ENCODE data around the gene RUBCNL. TPM values are rescaled to one million over a fixed set of nuclear protein-coding genes. Genes with fewer than 3 reads are reported as not detected.

The RUBCNL gene
- total and polyA plus RNA-seq, 9 of the 15 experiments (the other 6 are each of a cell fraction or from before 2014, with no cell fraction given): 0.04 to 0.35 (median 0.12) TPM; not detected in 3

DNA sequence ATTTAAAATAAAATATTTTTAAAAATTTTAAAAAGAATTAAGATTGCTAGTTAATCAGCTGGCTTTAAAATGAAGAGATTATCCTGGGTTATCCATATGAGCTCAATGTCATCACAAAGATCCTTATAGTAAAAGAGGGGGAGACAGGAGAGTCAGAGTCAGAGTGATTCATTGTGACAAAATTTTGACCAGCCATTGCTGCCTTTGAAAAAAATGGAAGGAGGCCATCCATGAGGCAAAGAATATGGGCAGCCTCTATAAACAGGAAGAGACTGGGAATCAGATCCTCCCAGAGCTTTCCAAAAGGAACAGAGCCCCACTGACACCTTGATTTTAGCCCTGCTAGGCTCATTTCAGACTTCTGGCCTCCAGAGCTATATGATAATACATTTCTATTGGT lies 9.3 kb upstream of the RUBCNL start:
- Histone ChIP-seq H3K4me3 (no peak overlapping the region), H3K4me2 (ENCODE audit: insufficient read depth, low read length) (no peak overlapping the region), H3K9me3 (replicated peaks; ENCODE audit: control insufficient read depth, insufficient read depth, low read depth, low read length) (no peaks in the 10 kb centered on the region), H3K27ac (ENCODE audit: extremely low read depth, low read depth, low read length) (no peak overlapping the region), H2AFZ (ENCODE audit: low read depth, low read length) (no peak overlapping the region), H3K79me2 (ENCODE audit: control insufficient read depth, insufficient read depth, low read length) (no peaks in the 10 kb centered on the region), H3K27me3 (ENCODE audit: control insufficient read depth in 2 of 2, insufficient read depth in 2 of 2, low read length in 2 of 2) (peaks cover 0 to 8% of the 10 kb centered on the region in 2 experiments; a peak in 2 of 5 replicates), H3K9ac (ENCODE audit: insufficient read depth in 1 of 2, low read depth in 2 of 2, low read length in 2 of 2) (no peak overlapping the region), H3K9me1 (ENCODE audit: control insufficient read depth, insufficient read depth, low read length) (no peaks in the 10 kb centered on the region), H4K20me1 (replicated peaks; ENCODE audit: control insufficient read depth, insufficient read depth, low read length) (no peaks in the 10 kb centered on the region), H3K36me3 (ENCODE audit: control insufficient read depth, insufficient read depth, low read length) (no peaks in the 10 kb centered on the region), H3K4me1 (replicated peaks in 1 of 2; ENCODE audit: control insufficient read depth in 2 of 2, insufficient read depth in 2 of 2, low read length in 2 of 2) (no peaks in the 10 kb centered on the region)
- DNase-seq (ENCODE audit: extremely low read depth in 1 of 4, low spot score in 3 of 4): no peak
- ChIA-PET CTCF (ENCODE audit: low intra/inter-chr PET ratio) (no interaction called here), POLR2A (interaction anchor here (0.6 kb wide), 1 partner anchor 967 kb away, joined by 3 read pairs; no protein-coding TSS in a partner anchor)
- ATAC-seq: no peak
- FAIRE-seq: no peak
- in situ Hi-C loops (cut with MboI) (no loop called here), intact Hi-C loops (cut with micrococcal nuclease) (no loop called here)
- no peak for TF ChIP-seq BACH1 (tag; IDR thresholded peaks at IDR 0.05)
- TF ChIP-seq ZNF239 (CRISPR knock-in tag; IDR thresholded peaks at IDR 0.05): no peak
- no peak for TF ChIP-seq ZNF143 (CRISPR knock-in tag; IDR thresholded peaks at IDR 0.05)
- no peak for TF ChIP-seq FOXA3 (CRISPR knock-in tag; conservative IDR thresholded peaks at IDR 0.05 in 1 of 2, IDR thresholded peaks at IDR 0.05 in 1 of 2)
- no peak for TF ChIP-seq FOXK2 (conservative IDR thresholded peaks at IDR 0.05 in 1 of 2, IDR thresholded peaks at IDR 0.05 in 1 of 2; ENCODE audit: low read depth in 2 of 2)
- TF ChIP-seq ZNF184 (CRISPR knock-in tag; IDR thresholded peaks at IDR 0.05): no peak
- no peak for TF ChIP-seq ZEB2 (IDR thresholded peaks at IDR 0.05)
- TF ChIP-seq, protein P1, sequence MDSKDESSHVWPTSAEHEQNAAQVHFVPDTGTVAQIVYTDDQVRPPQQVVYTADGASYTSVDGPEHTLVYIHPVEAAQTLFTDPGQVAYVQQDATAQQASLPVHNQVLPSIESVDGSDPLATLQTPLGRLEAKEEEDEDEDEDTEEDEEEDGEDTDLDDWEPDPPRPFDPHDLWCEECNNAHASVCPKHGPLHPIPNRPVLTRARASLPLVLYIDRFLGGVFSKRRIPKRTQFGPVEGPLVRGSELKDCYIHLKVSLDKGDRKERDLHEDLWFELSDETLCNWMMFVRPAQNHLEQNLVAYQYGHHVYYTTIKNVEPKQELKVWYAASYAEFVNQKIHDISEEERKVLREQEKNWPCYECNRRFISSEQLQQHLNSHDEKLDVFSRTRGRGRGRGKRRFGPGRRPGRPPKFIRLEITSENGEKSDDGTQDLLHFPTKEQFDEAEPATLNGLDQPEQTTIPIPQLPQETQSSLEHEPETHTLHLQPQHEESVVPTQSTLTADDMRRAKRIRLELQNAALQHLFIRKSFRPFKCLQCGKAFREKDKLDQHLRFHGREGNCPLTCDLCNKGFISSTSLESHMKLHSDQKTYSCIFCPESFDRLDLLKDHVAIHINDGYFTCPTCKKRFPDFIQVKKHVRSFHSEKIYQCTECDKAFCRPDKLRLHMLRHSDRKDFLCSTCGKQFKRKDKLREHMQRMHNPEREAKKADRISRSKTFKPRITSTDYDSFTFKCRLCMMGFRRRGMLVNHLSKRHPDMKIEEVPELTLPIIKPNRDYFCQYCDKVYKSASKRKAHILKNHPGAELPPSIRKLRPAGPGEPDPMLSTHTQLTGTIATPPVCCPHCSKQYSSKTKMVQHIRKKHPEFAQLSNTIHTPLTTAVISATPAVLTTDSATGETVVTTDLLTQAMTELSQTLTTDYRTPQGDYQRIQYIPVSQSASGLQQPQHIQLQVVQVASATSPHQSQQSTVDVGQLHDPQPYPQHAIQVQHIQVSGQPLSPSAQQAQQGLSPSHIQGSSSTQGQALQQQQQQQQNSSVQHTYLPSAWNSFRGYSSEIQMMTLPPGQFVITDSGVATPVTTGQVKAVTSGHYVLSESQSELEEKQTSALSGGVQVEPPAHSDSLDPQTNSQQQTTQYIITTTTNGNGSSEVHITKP (IDR thresholded peaks at IDR 0.05; ENCODE audit: partially characterized antibody): no peak
- TF ChIP-seq, protein P2, sequence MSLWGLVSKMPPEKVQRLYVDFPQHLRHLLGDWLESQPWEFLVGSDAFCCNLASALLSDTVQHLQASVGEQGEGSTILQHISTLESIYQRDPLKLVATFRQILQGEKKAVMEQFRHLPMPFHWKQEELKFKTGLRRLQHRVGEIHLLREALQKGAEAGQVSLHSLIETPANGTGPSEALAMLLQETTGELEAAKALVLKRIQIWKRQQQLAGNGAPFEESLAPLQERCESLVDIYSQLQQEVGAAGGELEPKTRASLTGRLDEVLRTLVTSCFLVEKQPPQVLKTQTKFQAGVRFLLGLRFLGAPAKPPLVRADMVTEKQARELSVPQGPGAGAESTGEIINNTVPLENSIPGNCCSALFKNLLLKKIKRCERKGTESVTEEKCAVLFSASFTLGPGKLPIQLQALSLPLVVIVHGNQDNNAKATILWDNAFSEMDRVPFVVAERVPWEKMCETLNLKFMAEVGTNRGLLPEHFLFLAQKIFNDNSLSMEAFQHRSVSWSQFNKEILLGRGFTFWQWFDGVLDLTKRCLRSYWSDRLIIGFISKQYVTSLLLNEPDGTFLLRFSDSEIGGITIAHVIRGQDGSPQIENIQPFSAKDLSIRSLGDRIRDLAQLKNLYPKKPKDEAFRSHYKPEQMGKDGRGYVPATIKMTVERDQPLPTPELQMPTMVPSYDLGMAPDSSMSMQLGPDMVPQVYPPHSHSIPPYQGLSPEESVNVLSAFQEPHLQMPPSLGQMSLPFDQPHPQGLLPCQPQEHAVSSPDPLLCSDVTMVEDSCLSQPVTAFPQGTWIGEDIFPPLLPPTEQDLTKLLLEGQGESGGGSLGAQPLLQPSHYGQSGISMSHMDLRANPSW (CRISPR knock-in tag; IDR thresholded peaks at IDR 0.05): no peak
- no peak for TF ChIP-seq CC2D1A (IDR thresholded peaks at IDR 0.05)
- TF ChIP-seq ZBTB8A (IDR thresholded peaks at IDR 0.05; ENCODE audit: partially characterized antibody): no peak
- TF ChIP-seq SMARCC2 (IDR thresholded peaks at IDR 0.05; ENCODE audit: low read depth): no peak
- TF ChIP-seq SLC30A9 (CRISPR knock-in tag; IDR thresholded peaks at IDR 0.05): no peak
- no peak for TF ChIP-seq PURB (CRISPR knock-in tag; IDR thresholded peaks at IDR 0.05; ENCODE audit: low read depth)
- no TSS peak for BruUV-seq (replicated peaks)

Measured in K562 (cell line).